ENCODE measurements around the gene FAM193B.

FAM193B gene

DNA sequence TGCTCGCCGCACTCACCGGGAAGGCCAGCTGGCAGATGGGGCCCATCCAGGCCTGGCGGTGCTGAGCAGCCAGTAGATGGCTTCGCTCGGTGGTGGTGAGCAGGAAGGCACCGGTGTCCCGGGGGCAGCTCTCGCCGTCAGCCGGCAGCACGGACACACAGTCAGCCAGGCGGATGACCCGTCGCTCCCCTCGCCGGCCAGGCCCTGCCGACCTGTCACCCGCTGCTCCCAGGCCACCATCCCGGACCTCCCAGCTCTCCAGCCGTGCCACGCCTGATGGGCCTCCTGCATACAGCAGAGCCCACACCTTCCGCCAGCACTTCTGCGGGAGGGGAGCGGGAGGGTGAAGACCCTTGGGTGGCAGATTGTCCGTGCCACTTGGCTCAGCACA lies 46.1 kb downstream of the FAM193B start:
- TF ChIP-seq, protein P1, sequence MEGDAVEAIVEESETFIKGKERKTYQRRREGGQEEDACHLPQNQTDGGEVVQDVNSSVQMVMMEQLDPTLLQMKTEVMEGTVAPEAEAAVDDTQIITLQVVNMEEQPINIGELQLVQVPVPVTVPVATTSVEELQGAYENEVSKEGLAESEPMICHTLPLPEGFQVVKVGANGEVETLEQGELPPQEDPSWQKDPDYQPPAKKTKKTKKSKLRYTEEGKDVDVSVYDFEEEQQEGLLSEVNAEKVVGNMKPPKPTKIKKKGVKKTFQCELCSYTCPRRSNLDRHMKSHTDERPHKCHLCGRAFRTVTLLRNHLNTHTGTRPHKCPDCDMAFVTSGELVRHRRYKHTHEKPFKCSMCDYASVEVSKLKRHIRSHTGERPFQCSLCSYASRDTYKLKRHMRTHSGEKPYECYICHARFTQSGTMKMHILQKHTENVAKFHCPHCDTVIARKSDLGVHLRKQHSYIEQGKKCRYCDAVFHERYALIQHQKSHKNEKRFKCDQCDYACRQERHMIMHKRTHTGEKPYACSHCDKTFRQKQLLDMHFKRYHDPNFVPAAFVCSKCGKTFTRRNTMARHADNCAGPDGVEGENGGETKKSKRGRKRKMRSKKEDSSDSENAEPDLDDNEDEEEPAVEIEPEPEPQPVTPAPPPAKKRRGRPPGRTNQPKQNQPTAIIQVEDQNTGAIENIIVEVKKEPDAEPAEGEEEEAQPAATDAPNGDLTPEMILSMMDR (conservative IDR thresholded peaks at IDR 0.05; ENCODE audit: low read depth, low read length) = no peak
- DNase-seq (ENCODE audit: low read depth) = no peak
- H3K4me3 ChIP-seq (ENCODE audit: low read depth, low read length) = no peak overlapping the region

DNA sequence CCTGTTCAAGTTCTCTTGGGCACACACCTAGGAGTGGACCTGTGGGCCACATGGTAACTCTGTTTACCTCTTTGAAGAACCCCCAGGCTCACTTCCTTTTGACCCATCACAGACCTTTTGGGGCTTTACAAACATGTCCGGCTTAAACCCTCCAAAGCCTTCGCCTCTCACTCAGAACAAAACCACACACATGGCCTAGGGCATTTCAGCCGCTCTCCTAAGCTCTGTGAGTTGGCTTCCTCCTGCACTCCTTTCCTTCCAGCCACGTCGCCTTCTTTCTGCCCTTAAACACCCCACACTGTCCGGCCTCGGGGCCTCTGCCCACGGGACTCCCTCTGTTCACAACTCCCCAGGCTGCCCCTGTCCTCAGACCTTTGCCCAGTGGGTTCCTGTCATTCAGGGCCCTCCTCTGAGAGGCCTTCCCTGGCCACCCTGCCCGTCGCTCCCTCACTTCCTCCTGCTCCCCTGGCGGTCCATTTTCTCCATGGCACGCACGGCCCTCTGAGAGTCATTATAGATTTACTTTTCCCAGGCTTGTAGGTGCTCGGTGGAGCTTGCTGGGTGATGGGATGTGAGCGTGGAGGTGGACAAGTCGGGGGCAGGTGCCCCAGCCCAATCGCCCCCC lies 46.7 kb downstream of the FAM193B start:
- DNase-seq (ENCODE audit: low read depth) = no peak
- TF ChIP-seq, protein P1 (conservative IDR thresholded peaks at IDR 0.05; ENCODE audit: low read depth, low read length) = no peak
- H3K4me3 ChIP-seq (ENCODE audit: low read depth, low read length) = no peak overlapping the region

DNA sequence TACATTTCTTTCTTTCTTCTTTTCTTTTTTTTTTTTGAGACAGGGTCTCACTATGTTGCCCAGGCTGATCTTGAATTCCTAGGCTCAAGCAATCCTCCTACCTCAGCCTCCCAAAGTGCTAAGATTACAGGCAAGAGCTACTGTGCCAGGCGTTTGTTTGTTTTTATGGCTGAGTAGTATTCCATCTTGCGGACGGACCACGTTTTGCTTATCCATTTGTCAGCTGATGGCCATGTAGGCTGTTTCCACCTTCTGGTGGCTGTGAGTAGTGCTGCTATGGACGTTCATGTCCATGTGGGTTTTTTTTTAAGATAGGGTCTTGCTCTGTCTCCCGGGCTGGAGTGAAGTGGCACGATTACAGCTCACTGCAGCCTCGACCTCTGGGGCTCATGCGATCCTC lies 47.2 kb downstream of the FAM193B start:
- peak; percentile 58 for DNase-seq (ENCODE audit: low read depth)
- TF ChIP-seq, protein P1 (conservative IDR thresholded peaks at IDR 0.05; ENCODE audit: low read depth, low read length) = peak; percentile 55
- H3K4me3 ChIP-seq (ENCODE audit: low read depth, low read length) = no peak overlapping the region

DNA sequence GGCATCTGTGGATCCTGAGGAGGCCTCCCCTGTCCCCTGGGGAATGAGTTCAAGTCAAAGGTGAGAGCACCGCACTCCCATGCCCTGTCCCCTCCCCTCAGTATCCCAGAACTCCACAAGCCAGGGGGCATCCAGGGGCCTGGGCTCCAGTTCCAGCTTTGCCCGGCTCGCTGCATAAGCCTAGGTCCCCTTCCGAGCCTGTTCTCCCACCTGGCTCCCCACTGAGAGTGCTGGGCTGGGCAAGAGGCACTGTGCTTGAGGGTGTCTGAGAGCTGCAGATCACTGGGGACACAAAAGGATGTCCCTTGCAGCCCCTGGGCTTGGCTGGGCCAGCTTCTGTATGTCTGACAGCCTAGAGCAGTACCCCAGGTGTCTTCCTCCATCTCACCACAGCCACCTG lies 49.3 kb downstream of the FAM193B start:
- DNase-seq (ENCODE audit: low read depth) = no peak
- H3K4me3 ChIP-seq (ENCODE audit: low read depth, low read length) = no peak overlapping the region
- TF ChIP-seq, protein P1 (conservative IDR thresholded peaks at IDR 0.05; ENCODE audit: low read depth, low read length) = no peak

DNA sequence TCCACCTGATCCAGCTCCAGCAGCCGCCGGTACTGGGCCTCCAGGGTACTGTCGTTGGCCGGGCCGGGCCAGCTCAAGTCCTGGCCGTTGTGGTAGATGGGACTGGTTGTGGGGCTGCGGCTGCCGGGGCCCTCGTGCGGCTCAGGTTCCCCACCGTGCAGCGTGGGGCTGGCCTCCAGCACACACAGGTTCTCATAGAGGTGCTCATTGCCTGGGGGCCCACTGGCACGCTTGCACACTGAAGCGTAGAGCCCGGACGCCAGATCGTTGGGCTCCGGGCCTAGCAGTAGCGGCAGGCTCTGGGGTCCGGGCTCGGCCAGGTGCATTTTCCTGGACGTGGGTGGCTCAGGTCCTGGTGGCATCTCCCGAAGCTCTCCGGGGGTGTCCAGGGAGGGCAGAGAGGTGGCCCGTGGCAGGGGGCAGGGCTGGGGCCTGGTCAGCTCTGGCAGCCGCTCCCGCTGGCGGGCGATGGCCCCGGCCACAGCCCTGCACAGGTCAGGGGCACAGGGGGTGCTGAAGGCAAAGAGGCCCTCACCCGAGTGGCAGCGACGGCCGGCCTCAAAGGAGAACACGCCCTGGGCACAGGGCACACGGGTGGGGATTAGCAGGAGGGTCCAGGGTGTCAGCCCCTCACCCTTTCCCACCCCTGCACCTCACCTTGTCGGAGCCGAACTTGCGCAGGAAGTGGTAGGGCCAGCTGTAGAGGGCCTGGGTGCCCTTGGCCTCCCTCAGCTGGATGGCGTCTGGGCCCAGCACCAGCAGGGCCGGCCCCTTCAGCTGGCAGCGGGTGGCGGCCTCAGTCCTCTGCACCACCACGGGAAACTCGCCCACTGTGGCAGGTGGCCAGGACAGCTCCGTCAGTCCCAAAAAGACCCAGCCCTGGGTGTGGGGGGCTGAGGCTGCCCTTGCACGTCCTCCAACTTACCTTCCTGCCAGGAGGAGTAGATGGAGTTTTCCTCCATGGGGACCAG lies 50.0 kb downstream of the FAM193B start:
- no peak for DNase-seq (ENCODE audit: low read depth)
- H3K4me3 ChIP-seq (ENCODE audit: low read depth, low read length) = no peak overlapping the region
- TF ChIP-seq, protein P1 (conservative IDR thresholded peaks at IDR 0.05; ENCODE audit: low read depth, low read length) = no peak

DNA sequence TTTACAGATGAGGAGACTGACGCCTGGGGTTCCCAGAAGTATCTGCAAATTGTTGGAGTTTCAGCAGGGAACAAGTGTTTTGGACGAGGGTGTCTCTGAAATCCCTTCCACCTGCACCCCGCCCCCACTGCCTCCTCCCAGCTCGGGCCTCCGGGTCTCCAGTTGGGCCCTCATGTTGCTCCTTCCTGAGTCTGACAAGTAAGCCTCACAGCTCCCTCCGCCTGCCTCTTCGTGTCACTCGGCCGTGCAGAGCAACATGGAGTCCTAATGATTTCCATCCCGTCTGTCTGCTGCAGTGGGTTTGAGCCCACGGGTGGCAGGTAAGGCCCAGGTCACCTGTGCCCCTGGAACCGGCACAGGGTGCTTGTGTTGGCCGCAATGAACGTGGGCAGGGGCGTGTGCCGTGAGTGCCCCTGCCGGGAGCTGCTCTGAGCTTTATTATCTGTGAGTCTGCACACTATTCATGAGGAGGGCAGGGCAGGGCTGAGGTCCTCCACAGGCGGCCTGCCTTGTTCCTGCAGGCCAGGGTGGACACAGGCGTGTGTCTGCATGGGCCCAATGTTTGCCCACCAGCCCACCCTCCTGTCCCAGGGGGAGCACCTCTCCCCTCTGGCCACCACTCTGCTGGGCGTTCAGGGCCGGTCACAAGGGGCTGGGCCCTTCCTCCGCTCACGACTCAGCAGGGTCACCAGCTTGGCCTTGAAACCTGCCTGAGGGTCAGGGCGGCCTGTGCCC lies 50.8 kb downstream of the FAM193B start:
- DNase-seq (ENCODE audit: low read depth) = no peak
- TF ChIP-seq, protein P1 (conservative IDR thresholded peaks at IDR 0.05; ENCODE audit: low read depth, low read length) = no peak
- H3K4me3 ChIP-seq (ENCODE audit: low read depth, low read length) = no peak overlapping the region

All from choroid plexus epithelial cell (primary cell).